HG03575 (cell line): ENCODE measurements around the gene RYR2.

Experiments used
- ATAC-seq: cut with Tn5 transposase; IDR thresholded peaks from one replicate; pipeline ENCODE4 v1.9.1; 2021; ENCODE audit not compliant: unreplicated experiment, insufficient number of reproducible peaks, low FRiP score; ENCODE audit errors: extremely low read depth

The RYR2 gene

DNA sequence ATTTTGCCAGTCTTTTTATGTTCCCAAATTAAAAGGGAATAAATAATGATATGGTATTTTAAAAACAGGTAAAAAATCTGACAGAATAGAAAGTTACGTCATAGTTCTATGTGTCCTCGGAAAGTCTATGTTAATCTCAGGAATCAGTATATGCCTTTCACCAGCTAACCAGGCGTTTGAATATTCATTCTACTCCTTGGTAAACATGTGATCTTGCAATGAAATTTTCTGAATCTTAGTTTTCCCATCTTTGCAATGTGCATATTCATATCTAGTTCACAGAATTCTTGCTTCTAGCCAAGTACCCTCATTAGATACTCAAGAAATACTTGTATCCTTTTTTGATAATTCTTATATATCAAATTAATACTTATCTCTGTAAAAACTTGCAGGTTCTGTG, 669.3 kb downstream of the RYR2 start:
- no peak for ATAC-seq

DNA sequence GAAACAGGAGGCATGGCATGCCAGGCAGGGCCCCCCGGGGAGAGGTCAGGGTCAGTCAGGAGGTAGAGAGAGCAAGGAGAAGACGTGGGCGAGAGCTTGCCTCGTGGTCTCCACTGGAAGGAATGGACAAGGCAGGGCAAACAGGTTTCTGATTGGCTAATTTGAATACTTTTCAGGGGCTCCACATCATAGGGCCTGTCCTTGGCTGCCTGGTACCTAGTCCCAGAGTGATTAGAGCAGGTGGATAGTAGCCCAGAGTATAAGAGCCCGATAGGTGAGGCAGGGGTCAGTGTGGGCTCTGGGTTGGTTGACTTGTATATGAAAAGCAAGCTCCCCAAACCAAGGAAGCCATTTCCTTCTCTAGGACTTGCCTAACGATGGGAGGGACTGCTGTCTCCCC, 670.1 kb downstream of the RYR2 start:
- ATAC-seq, result no peak

DNA sequence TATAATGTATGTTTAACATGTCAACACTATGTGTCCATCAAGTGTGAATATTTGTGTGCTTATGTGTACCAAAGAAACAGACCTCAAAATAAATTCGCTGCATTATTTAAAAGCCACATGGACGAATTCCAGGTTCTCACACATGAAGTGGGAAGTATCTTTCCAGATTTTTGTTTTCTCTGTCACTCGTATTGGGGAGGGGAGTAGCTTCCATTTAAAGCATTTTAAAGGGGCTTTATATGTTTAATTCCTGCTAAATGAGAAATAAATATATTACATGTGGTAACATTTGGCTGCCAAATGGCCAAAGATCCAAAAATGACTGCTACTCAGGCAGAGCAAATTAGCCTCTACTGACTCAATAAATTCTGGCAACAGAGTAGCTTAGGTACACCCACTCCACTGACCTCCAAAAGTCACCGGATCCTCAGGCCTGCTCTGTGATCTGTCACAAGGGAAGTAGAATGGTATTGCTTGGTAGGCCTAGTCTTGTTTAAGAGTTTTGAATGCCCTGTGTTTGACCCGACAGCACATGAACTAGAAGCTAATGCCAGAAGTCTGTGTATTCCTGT, 670.7 kb downstream of the RYR2 start:
- ATAC-seq, result no peak

DNA sequence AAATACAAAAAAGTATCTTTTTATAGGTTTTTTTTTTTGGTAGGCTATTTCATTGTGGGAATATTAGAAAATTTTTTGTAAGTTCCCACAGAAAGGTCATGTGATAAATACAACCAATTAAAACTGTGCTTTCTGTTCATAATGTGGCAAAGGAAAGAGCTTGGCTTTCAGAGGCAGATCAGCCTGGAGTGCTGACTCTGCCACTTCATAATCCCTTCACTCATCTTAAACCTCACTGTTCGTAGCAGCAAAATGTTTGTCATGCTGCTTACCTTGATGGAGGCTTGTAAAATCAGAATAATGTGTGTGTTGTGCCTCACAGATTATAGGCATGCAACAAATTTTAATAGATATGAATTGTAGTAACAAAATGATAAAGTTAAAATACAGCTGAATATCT, 671.9 kb downstream of the RYR2 start:
- ATAC-seq, result no peak

DNA sequence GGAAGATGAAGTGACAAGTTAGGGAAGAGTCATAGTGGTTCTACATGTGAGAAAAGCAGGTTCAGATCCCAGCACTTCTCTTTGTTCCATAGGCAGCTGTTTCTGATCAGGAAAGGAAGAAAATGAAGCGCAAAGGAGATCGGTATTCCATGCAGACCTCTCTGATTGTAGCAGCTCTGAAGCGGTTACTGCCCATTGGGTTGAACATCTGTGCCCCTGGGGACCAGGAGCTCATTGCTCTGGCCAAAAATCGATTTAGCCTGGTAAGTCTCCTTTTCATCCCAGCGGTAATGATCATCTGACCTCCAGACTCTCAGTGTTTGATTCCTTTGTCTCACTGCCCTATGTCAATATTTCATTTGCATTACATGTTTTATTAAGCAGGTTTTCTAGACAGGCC, 675.1 kb downstream of the RYR2 start:
- ATAC-seq, result no peak

DNA sequence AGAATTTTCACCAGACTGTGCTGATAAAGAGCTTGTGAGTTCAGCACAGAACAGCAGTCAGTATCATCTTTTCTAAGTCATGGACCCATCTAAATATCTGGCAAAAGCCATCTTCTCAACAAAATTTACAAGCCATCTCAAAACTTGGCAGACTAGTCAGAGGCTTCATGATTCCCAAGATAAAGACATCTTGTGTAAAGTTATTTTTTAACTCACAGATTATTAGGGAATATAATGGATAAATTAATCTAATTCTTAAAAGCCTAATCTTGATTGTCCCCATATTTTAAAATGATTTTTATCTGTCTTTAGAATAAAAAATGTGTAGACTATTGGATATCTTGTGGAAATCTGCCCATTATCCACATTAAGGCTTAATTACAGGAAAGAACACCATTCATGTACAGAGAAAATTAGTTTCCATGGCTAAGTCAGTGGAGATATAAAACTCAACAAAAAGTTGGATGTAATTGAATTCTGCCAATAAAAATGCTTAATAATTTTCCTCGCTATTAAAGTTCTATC, 688.9 kb downstream of the RYR2 start:
- ATAC-seq, result no peak

DNA sequence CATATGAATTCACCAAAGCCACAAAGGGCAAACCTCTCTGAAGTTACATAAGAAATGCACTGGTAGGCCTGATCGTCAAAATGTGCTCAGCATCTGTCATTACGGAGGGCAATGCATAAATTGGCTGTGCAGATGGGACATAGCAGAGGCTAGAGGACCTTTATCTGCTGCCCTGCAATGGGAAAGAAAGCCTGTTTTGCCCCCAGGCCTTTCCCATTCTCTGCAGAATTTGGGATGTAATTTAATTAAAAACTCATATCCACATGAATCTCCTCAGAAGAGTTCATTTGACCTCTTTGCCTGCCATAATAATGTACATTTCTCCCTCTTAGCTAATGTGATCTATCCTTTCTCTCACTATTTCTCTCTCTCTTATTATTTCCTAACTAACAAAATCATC, 690.7 kb downstream of the RYR2 start:
- ATAC-seq, result no peak

DNA sequence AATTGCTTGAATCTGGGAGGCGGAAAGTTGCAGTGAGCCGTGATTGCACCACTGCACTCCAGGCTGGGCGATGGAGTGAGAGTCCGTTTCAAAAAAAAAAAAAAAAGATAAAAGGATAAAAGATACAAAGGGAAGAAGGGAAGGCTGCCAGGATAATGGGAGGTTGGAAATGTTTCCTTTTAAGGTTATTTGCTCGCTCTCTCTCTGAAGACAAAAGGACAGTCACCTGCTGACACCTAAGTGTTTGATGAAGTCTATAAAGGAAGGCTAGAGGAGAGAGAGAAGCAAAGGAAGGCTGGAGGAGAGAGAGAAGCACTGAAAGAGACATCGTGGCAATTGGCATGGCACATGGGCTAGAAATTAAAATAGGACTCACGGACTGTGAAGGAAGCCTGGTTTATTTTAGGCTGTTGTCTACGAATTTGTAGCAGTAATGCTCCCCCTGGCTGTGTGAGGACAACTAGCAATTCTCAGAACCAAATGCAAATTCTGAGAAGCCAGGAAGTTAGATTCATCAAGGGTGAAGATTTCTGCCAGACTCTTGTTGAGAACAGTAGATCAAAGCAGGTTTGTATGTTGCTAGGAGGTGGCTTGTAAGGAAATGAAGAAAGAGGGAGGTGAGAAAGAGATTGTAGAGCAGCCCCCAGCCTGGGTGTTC, 694.5 kb downstream of the RYR2 start:
- no peak for ATAC-seq

DNA sequence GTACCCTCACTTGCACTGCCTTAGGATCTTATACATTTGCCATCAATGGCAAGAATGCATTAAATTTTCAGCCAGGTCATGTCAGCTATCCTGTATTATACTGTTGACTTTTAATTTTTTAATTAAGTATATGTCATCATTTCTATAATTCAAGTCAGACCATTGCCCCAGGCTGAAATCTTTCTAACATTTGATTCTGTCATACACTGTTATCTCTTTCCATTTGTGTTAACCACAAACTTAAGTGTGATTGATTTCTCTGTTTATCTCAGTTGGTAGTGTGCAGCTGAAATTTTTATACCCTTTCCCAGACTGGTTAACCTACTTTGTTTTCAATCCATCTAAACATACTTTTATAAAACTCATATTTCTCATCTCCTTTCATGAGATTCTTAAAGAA, 695.5 kb downstream of the RYR2 start:
- no peak for ATAC-seq

DNA sequence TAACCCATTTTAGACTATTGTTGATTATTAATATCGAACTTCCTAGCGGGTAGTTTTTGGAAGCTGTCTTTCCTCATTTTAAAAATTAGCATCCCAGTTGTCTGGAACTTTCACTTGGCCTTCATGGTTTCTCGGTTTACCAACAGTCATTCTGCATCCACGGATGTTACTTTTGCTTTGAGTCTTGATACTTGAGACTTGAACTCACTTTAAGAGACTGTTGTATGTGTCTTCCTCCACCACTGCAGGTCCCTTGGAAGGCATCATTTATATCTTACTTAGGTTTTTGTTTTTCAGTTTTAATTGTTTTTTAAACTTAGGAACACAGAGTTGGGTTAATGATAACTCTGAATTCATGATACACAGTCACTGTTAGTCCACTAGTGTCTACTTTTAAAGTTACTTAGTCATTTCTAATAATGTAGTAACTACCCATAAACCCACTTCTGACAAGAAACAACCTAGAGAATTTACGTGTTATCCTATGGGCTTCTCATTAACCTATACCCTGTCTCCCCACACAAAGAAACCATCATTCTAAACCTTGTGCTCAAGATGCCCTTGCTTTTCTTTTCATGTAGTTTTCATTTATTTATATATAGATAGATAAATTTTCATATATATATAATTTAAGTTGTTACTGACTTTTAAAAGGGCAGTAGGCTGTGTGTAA, 696.1 kb downstream of the RYR2 start:
- ATAC-seq, result no peak

DNA sequence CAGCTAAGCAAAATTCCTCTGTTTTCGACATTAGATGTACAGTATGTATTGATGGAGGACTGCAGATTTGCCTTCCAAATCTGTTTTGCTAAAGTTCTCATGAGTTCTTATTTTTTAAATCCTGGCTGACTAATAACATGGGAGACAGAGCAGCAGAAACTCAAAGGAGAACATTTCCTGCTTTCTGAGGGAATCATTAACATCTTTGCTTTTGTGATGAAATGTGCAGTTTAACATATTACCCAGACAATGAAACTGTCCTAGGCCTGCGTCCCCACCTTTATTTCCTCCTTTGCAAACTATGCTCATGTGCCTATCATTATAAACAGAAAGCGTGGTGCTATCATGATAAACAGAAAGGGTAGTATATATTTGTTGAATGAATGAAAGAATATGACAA, 698.9 kb downstream of the RYR2 start:
- no peak for ATAC-seq

DNA sequence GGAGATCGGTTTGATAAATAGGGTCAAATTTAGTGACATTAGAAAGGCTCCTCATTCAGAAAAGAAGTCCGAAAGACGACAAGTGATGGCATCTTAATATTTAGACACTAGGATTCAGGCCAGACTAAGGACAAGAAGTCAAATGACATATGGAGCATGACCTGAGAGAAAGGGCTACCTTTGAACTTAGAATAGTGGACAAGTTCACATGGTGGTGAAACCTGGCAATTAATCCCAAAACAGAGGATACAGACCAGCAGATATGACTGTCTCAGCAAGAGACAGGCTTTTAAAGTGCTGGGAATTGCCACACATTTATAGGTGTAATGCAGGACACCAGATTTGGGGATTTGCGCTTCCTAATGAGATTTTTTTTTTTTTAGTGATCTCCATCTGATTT, 703.6 kb downstream of the RYR2 start:
- no peak for ATAC-seq

DNA sequence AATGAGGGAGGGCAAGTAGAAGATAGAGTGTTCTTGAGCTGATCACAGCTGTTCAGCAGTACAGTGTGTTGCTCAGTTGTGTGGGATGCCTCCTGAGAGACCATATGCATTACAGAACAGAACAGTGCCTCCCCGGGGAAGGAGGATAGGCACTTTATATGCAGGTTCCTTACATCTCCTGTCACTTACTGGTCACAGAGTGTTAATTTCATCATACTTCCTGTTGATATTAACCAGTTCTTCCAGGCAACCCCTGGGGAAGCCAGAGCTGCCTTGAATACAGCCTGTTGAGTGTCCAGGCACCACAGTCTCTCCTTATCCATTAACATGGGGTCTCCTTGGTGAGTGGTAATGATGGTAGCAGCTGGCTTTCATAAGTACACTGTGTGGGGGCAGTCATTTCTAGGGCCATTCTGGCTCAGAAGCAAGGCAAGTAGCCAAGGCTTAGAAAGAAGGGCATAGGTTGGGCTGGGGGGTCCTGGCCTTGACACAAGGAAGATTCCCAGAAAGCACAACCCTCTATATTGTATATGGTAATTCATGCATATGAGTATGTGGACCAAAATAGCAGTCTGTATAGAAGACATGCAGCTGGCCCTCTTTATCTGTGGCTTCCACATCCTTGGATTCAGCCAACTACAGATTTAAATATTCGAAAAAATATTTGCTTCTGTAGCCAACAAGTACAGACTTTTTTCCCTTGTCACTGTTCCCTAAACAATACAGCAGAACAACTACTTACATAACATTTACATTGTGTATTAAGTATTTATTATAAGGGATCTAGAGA, 706.4 kb downstream of the RYR2 start:
- ATAC-seq, result no peak

DNA sequence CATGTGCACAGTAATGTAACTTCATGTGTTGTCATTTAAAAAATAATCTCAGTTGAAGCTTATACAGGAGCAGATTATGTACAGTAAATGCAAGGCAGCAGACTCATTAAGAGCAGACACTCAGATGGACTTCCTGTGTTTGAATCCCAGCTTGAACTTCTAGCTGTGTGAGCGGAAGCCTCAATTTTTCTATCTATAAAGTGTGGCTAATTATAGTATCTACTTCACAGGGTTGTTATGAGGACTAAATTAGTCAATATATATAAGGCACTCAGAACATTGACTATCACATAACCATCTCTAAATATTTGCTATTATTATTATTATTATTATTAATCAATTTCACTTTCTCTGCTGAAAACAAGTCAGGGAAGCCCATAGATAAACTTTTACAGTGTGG, 707.1 kb downstream of the RYR2 start:
- no peak for ATAC-seq

DNA sequence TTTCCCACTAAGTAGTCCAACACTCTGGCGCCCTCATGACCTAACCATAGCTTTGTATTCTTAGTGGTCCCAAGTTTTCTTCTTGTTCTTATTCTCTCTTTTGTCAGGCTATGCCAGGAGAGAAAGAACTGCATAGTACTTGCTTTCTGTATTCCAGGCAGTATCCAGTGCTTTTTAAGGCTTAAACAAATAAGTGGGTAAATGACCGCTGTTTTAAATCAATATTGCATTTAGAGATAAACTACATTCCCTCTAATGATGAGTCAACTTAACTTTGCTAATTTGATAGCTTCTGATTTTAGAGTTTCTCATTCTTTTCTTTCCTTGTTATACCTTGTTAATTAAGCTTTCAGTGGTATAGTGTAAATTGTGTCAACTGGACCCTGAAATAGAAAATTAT, 709.1 kb downstream of the RYR2 start:
- no peak for ATAC-seq

DNA sequence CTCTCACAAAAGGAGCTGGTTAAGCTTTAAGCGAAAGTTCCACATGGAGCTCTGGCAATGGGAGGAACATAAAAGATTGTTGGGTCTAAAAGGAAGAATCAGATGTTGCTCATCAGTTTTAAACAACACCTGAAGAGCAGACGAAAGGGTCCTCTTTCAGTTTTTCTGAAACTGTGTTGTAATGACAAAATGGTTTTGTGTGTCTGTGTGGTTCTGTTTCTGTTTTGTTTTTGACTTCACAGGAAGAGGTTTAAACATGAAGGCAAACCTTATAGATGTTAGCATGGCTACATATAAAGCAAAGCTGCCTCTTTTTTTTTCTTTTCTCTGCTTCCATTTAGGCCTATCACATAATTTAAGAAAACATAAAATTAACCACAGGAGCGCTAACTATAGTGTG, 712.6 kb downstream of the RYR2 start:
- no peak for ATAC-seq

DNA sequence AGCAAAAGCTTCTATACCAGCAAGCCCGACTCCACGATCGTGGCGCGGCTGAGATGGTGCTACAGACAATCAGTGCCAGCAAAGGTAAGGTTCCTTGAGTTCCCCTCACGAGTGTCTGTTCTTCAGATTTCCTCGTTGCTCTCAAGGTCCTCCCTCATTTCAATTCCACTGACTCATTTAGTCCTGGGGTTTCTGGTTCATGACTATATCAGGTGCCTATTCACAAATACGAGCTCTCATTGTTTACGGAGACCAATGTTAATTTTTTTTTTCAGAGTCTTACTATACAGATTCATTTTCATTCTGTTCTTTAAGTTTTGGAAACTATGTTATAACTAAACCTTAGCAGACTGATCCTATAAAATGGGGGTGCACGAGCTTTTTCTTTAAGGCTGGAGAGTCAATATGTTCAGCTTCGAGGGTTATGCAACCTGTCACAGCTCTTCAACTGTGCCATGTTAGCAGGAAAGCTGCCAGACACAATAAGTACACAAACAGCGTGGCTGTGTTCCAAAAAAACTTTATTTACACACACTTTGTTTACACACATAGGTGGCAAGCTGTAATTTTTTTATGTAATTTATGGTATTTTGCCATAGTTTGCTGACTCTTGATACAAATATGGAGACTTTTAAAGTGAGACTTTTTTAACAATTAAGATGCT, 714.5 kb downstream of the RYR2 start:
- no peak for ATAC-seq

DNA sequence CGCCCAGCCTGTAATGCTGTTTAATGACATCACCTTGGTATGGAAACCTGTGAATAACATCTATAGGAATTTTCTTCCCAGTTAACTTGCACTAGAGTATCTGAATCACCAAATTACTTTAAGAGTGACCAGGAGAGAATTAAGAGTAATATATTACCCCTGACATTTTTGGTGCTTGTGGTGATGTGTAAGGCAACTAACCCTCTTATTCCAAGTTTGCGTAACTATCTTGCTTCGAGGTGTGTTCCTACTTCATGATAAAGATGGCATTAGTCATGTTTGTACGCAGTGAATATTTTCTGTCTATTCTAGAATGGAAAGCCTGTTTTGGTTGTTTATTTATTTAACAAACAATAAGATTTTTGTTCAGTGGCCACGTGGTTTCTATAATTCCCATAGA, 717.4 kb downstream of the RYR2 start:
- ATAC-seq, result no peak

DNA sequence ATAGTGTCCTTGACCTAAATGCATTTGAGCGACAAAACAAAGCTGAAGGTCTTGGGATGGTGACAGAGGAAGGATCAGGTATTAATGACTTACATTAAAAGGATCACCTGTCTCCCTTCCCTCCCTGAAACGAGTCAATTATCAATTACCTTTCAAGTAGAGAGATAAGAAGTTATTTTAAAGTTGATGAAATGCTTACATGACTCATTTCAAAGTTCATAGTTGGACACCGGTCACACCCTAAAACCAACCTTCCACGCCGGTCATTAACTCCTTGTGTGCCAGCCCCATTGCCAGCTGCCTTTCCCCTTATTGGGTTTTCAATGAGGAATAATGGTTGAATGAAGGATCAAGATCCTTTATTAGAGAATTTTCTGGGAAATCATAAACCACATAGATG, 719.0 kb downstream of the RYR2 start:
- ATAC-seq, result no peak
